ENCODE results near the gene PLAA. TPM values are rescaled to one million over a fixed set of nuclear protein-coding genes. Genes with fewer than 3 reads are reported as not detected.

PLAA gene
- total RNA-seq, 6 experiments from 2014 or later: 33.4 to 37.9 (median 36.7) TPM

DNA sequence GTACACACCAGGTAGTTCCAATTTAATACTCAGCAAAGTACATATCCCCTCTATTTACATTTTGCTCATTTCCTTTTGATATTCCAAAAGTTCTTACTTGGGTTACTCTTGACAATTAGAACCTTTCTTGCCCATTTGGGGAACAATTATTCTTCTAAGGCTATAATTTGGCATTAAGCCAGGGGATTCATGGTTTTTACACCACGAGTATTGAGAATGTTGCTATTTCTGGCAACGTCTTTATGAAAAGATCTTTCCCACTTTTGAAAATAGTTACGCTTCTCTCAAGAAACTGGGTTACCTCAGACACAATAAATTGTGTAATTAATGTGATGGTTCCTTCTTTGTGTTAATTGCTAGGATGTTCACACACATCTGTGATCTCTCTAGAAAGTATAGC, 43.0 kb downstream of the PLAA start:
- DNase-seq: no peak
- H3K9me3 Mint-ChIP-seq: no peaks in the 10 kb centered on the region
- no peaks in the 10 kb centered on the region for H3K27me3 Mint-ChIP-seq (ENCODE audit: insufficient read depth)
- peaks cover 21% of the 10 kb centered on the region for H3K36me3 Mint-ChIP-seq (ENCODE audit: low read depth)
- no peak overlapping the region for H3K27ac Mint-ChIP-seq
- no peak overlapping the region for H3K4me3 Mint-ChIP-seq
- H3K4me1 Mint-ChIP-seq (ENCODE audit: low read depth): no peaks in the 10 kb centered on the region
- no peak for TF ChIP-seq CTCF (IDR thresholded peaks at IDR 0.05)

DNA sequence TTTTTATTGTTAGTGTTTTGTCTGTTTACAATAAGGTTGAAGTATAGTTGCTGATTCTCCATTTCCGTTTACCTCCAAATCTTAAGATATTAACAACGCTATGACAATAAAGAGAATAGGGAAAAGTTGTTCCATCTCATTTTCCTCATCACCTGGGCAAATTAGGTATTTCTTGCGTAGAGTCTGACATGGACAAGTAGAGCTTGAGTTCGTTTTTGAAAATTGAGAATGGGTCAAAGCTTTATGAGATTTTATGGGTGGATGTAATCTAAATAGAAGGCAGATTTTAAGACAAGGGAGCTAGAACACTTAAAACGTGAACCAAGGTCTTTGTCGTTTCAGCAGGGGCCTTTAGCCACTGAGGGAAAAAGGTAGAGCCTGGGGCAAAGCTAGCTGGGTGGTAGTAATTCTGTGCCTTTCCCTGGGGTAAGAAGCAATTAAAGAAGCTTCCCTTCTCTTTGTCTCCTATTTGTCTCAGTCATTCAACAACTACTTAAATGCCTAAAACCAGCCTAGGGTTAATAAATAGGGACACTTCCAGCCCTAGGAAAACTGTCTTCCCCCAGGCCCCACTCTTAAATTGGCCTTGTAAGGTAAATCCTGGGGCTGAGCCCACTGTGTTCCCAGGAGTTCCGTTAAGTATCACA, 53.9 kb downstream of the PLAA start:
- TF ChIP-seq CTCF (IDR thresholded peaks at IDR 0.05): no peak
- peaks cover 6% of the 10 kb centered on the region for H3K9me3 Mint-ChIP-seq
- peaks cover 5% of the 10 kb centered on the region for H3K27me3 Mint-ChIP-seq (ENCODE audit: insufficient read depth)
- peaks cover 28% of the 10 kb centered on the region for H3K4me1 Mint-ChIP-seq (ENCODE audit: low read depth)
- H3K4me3 Mint-ChIP-seq: peak overlapping the region; percentile 100
- peaks cover 7% of the 10 kb centered on the region; the same call in 1 of the 2 replicates for H3K36me3 Mint-ChIP-seq (ENCODE audit: low read depth)
- H3K27ac Mint-ChIP-seq: peak overlapping the region; percentile 100
- DNase-seq: no peak

- H3K27me3 Mint-ChIP-seq (ENCODE audit: insufficient read depth): peaks cover 5% of the 10 kb centered on the region
- peak within 1 kb of the TSS; percentile 100 for H3K27ac Mint-ChIP-seq
- peak; percentile 87 for DNase-seq
- TF ChIP-seq CTCF (IDR thresholded peaks at IDR 0.05): peak; percentile 64
- H3K9me3 Mint-ChIP-seq: peaks cover 6% of the 10 kb centered on the region
- H3K4me1 Mint-ChIP-seq (ENCODE audit: low read depth): peaks cover 33% of the 10 kb centered on the region
- H3K4me3 Mint-ChIP-seq: peak within 1 kb of the TSS; percentile 100
- peaks cover 7% of the 10 kb centered on the region; the same call in 1 of the 2 replicates for H3K36me3 Mint-ChIP-seq (ENCODE audit: low read depth)
Measured at GRCh38 chr9:26892251-26893029, 54.6 kb downstream of the PLAA start, which contains the start of gene CAAP1. Gene CAAP1 (minus strand): TSS chr9:26892802. CDS start chr9:26892715, 87 bp downstream.

DNA sequence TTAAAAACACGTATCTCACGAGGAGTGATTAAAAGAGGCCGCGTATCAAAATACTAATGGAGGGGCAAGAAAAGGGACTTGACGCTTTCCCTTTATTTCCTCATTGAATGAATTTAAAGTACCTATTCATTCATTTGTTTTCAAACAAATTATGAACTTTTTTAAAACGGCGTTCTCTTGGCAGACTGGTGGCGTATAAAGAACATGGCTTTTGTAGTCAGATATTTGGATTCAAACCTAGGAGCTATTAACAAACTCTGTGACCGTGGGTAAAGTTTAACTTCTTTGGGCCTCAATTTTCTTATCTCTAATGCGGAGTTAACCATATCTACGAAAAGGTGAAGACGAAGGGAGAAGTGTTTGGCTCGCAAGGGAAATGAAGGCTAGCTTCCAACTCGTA, 55.3 kb downstream of the PLAA start:
- no peak for DNase-seq
- peaks cover 7% of the 10 kb centered on the region; the same call in 1 of the 2 replicates for H3K36me3 Mint-ChIP-seq (ENCODE audit: low read depth)
- H3K27me3 Mint-ChIP-seq (ENCODE audit: insufficient read depth): peaks cover 5% of the 10 kb centered on the region
- peaks cover 6% of the 10 kb centered on the region for H3K9me3 Mint-ChIP-seq
- no peak for TF ChIP-seq CTCF (IDR thresholded peaks at IDR 0.05)
- peaks cover 33% of the 10 kb centered on the region for H3K4me1 Mint-ChIP-seq (ENCODE audit: low read depth)
- H3K27ac Mint-ChIP-seq: peak overlapping the region; percentile 100
- peak overlapping the region; percentile 100 for H3K4me3 Mint-ChIP-seq

DNA sequence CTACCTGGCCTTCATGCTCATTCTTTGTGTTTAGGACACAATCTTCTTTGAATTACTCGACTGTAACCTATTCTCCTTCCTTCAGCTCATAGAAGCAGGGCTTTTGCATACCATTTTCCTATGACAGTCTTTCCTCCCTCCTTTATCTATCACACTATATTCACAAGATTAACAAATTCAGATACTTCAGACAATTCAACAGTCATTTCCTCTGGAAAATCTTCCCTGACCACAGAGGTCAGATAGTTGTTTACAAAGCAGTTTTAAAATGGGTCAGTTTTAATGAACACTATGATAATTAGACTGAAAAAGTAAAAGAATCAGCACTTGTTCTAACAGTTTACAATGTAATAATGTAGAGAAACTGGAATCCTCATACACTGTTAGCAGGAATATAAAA, 58.8 kb downstream of the PLAA start:
- Mint-ChIP-seq H3K9me3 (peaks cover 2% of the 10 kb centered on the region; the same call in 1 of the 2 replicates), H3K4me3 (no peak overlapping the region), H3K27ac (peak overlapping the region; percentile 28), H3K27me3 (ENCODE audit: insufficient read depth) (peaks cover 5% of the 10 kb centered on the region), H3K36me3 (ENCODE audit: low read depth) (peaks cover 12% of the 10 kb centered on the region), H3K4me1 (ENCODE audit: low read depth) (peaks cover 32% of the 10 kb centered on the region)
- no peak for DNase-seq
- no peak for TF ChIP-seq CTCF (IDR thresholded peaks at IDR 0.05)

Data from HFFc6 (cell line).